NCI-H2081 (cell line): ENCODE results near the gene WDR38.
"Not testable (repeated sequence)": the region's sequence is repeated elsewhere in the genome, so short reads cannot be mapped to it uniquely, and the experiment has no call there.

Experiments
- DNase-seq, 2 experiments: peaks; one replicate each; lab custom pipeline; 2025; lab: John Stamatoyannopoulos, UW

Gene WDR38

GRCh38 chr9:124834591-124834990 is 18.7 kb upstream of the WDR38 start:
- DNase-seq, result no peak

GRCh38 chr9:124835026-124835557 is 18.2 kb upstream of the WDR38 start:
- DNase-seq, result peak; percentile 55 to 69

GRCh38 chr9:124838132-124838531 is 15.1 kb upstream of the WDR38 start:
- DNase-seq, result not testable (repeated sequence)

- not testable (repeated sequence) for DNase-seq
These were observed 14.5 kb upstream of the WDR38 start for GRCh38 chr9:124838567-124839275.

- DNase-seq, result peak; percentile 41 to 72
These were observed 13.5 kb upstream of the WDR38 start for GRCh38 chr9:124839612-124840299.

- no peak for DNase-seq
These were observed 12.9 kb upstream of the WDR38 start for GRCh38 chr9:124840300-124840833.

- DNase-seq, result no peak
These were observed 12.0 kb upstream of the WDR38 start for GRCh38 chr9:124841075-124841821.

GRCh38 chr9:124843456-124844034 is 9.7 kb upstream of the WDR38 start:
- no peak for DNase-seq

GRCh38 chr9:124844291-124844690 is 9.0 kb upstream of the WDR38 start:
- DNase-seq, result no peak

GRCh38 chr9:124846467-124846866 is 6.8 kb upstream of the WDR38 start:
- not testable (repeated sequence) for DNase-seq

GRCh38 chr9:124846969-124847368 is 6.3 kb upstream of the WDR38 start:
- DNase-seq, result no peak

GRCh38 chr9:124849801-124850200 is 3.5 kb upstream of the WDR38 start:
- DNase-seq, result no peak

- no peak for DNase-seq
These were observed 985 bp upstream of the WDR38 start for GRCh38 chr9:124852121-124852828.

GRCh38 chr9:124853605-124854143 is 414 bp downstream of the WDR38 start:
- DNase-seq, result no peak

GRCh38 chr9:124854161-124854560 is 901 bp downstream of the WDR38 start:
- no peak for DNase-seq

- DNase-seq, result no peak
These were observed 1.6 kb downstream of the WDR38 start for GRCh38 chr9:124854822-124855221.

GRCh38 chr9:124855566-124855943 is 2.3 kb downstream of the WDR38 start:
- DNase-seq, result no peak

GRCh38 chr9:124855944-124856765 is 2.9 kb downstream of the WDR38 start:
- DNase-seq, result peak in 1 of 2 experiments; percentile 18

GRCh38 chr9:124857533-124858162 is 4.4 kb downstream of the WDR38 start:
- no peak for DNase-seq
